HepG2 (cell line): ENCODE results near the gene GDF15. TPM values are rescaled to one million over a fixed set of nuclear protein-coding genes. Genes with fewer than 3 reads are reported as not detected.

Source experiments
- AKAP8 ChIP-seq: sonication (generic); formaldehyde crosslinking; IDR thresholded peaks from 2 replicates; pipeline ENCODE4 v1.5.1; 2020; ENCODE audit warnings: mild to moderate bottlenecking, missing genetic modification reagents
- ARID4A ChIP-seq: sonication (generic); formaldehyde crosslinking; IDR thresholded peaks from 2 replicates; pipeline ENCODE4 v1.5.0; 2020; ENCODE audit warnings: mild to moderate bottlenecking, missing genetic modification reagents, borderline replicate concordance
- CERS6 ChIP-seq: sonication (generic); formaldehyde crosslinking; IDR thresholded peaks from 2 replicates; pipeline ENCODE4 v1.5.0; 2020; ENCODE audit warnings: missing genetic modification reagents
- CREM ChIP-seq, 2 experiments: sonication (generic) in 1 of 2; formaldehyde crosslinking in 1 of 2; IDR thresholded peaks; 2 replicates each; pipeline versions ENCODE4 v1.4.0 to v1.6.1; 2016 to 2020; ENCODE audit warnings: antibody characterized with exemption in 1 of 2, mild to moderate bottlenecking in 1 of 2, missing genetic modification reagents in 1 of 2
- HDAC2 ChIP-seq: sonication (generic); formaldehyde crosslinking; IDR thresholded peaks from 2 replicates; pipeline ENCODE4 v1.4.0; 2020; ENCODE audit warnings: missing genetic modification reagents
- LCORL ChIP-seq, 2 experiments: fragments of 450-650 bp in 1 of 2; sonication (generic) in 1 of 2; formaldehyde crosslinking in 1 of 2; IDR thresholded peaks; 2 replicates each; pipeline versions ENCODE4 v1.5.0 to v1.6.1; 2017 to 2020; ENCODE audit warnings: antibody characterized with exemption in 1 of 2, missing genetic modification reagents in 1 of 2
- PHF20 ChIP-seq: sonication (generic); formaldehyde crosslinking; IDR thresholded peaks from 2 replicates; pipeline ENCODE4 v1.5.0; 2020; ENCODE audit warnings: mild to moderate bottlenecking, missing genetic modification reagents
- TFDP2 ChIP-seq: sonication (generic); formaldehyde crosslinking; IDR thresholded peaks from 2 replicates; pipeline ENCODE4 v1.4.0; 2020; ENCODE audit warnings: missing genetic modification reagents
- TMF1 ChIP-seq: sonication (generic); formaldehyde crosslinking; IDR thresholded peaks from 2 replicates; pipeline ENCODE4 v1.8.1; 2022; ENCODE audit warnings: low read depth, missing genetic modification reagents
- ZBTB4 ChIP-seq: sonication (generic); formaldehyde crosslinking; IDR thresholded peaks from 2 replicates; pipeline ENCODE4 v1.4.0; 2020; ENCODE audit warnings: missing genetic modification reagents, mild to moderate bottlenecking, borderline replicate concordance
- ZHX1 ChIP-seq: sonication (generic); formaldehyde crosslinking; IDR thresholded peaks from 2 replicates; pipeline ENCODE4 v1.8.1; 2022; ENCODE audit warnings: low read depth, mild to moderate bottlenecking, missing genetic modification reagents
- ZNF772 ChIP-seq: sonication (generic); formaldehyde crosslinking; IDR thresholded peaks from 2 replicates; pipeline ENCODE4 v1.5.0; 2020; ENCODE audit warnings: mild to moderate bottlenecking, missing genetic modification reagents
- polyA plus RNA-seq, 8 experiments: library from polyadenylated mRNA; depleted of rRNA in 3 of 8; stranded (reverse) in 7 of 8; unstranded in 1 of 8; fragments of >200 nt; fragmentation: Illumina TruSeq in 4 of 8; extraction: Trizol in 4 of 8; gene quantifications; 2 replicates each; pipeline versions ENCODE4 v1.2.1 to v1.2.3, GENCODE V29; 2011 to 2016; ENCODE audit warnings: low read depth in 4 of 8, missing spikeins in 1 of 8, mixed read lengths in 1 of 8; ENCODE audit not compliant: insufficient read depth in 1 of 8
- total RNA-seq, 5 experiments: library from RNA; depleted of rRNA; stranded (reverse); fragments of >200 nt; fragmentation: Illumina TruSeq; extraction: Trizol; gene quantifications; 2 replicates each; pipeline ENCODE4 v1.2.3, GENCODE V29; 2016; ENCODE audit warnings: low read depth in 1 of 5

Gene GDF15
- total and polyA plus RNA-seq, 2 of the 13 experiments (the other 11 are each of a cell fraction or from before 2014, with no cell fraction given): 146 to 422 TPM

- no peak for TF ChIP-seq ZBTB4 (CRISPR knock-in tag)
- TF ChIP-seq TMF1: no peak
- peak; percentile 95 for TF ChIP-seq AKAP8 (CRISPR knock-in tag)
- no peak for TF ChIP-seq HDAC2 (CRISPR knock-in tag)
- TF ChIP-seq CREM (IDR thresholded peaks at IDR 0.05): no peak
- TF ChIP-seq CREM (CRISPR knock-in tag; IDR thresholded peaks at IDR 0.05): no peak
- TF ChIP-seq TFDP2 (CRISPR knock-in tag): 0 out of 2 replicates have a peak, but pooled peaks have one; percentile 13
- no peak for TF ChIP-seq PHF20 (CRISPR knock-in tag)
- no peak for TF ChIP-seq LCORL (IDR thresholded peaks at IDR 0.05)
- no peak for TF ChIP-seq LCORL (CRISPR knock-in tag; IDR thresholded peaks at IDR 0.05)
- TF ChIP-seq ARID4A (CRISPR knock-in tag): no peak; the same call in 1 of the 2 replicates
- no peak for TF ChIP-seq CERS6 (CRISPR knock-in tag)
- TF ChIP-seq ZNF772 (CRISPR knock-in tag): no peak
- no peak for TF ChIP-seq ZHX1 (CRISPR knock-in tag)
These were observed 4.3 kb downstream of the GDF15 start (continued) for GRCh38 chr19:18390065-18390907.
